Stimulated activated CD4-positive, alpha-beta T cell treated with anti-CD3 and anti-CD28 coated beads, Interleukin-2, amount 100 ng/mL, for 4 hours (primary cell): ENCODE data around the gene CNKSR2.

Source experiments
- DNase-seq: peaks from one replicate; pipeline ENCODE4 v3.0.0-alpha.2; 2020; ENCODE audit warnings: low read depth

The CNKSR2 gene

GRCh38 chrX:21674430-21675186, 300.4 kb downstream of the CNKSR2 start:
- DNase-seq: no peak

- no peak for DNase-seq
Observed at GRCh38 chrX:21675931-21676330, 301.7 kb downstream of the CNKSR2 start.

GRCh38 chrX:21678048-21678612, 303.9 kb downstream of the CNKSR2 start:
- no peak for DNase-seq

- no peak for DNase-seq
Observed at GRCh38 chrX:21683941-21684340, 309.7 kb downstream of the CNKSR2 start.

- DNase-seq: no peak
Observed at GRCh38 chrX:21691512-21692018, 317.3 kb downstream of the CNKSR2 start.

- no peak for DNase-seq
Observed at GRCh38 chrX:21698272-21698671, 324.1 kb downstream of the CNKSR2 start.

- no peak for DNase-seq
Observed at GRCh38 chrX:21699136-21699535, 324.9 kb downstream of the CNKSR2 start.

GRCh38 chrX:21700275-21700674, 326.1 kb downstream of the CNKSR2 start:
- no peak for DNase-seq

GRCh38 chrX:21700967-21701366, 326.7 kb downstream of the CNKSR2 start:
- DNase-seq: no peak

GRCh38 chrX:21702725-21703124, 328.5 kb downstream of the CNKSR2 start:
- DNase-seq: no peak
